HL-60 (cell line): ENCODE results near the gene DDI2.

Source experiments
- DNase-seq, 2 experiments: peaks; one replicate each; pipeline ENCODE4 v3.0.0-alpha.2; 2010 to 2020; ENCODE audit warnings: low read depth in 1 of 2, low spot score in 1 of 2
- H3K27ac ChIP-seq: fragments of 250-450 bp; sonication (Bioruptor Pico); replicated peaks from 2 replicates; pipeline ENCODE4 v1.5.1; 2020; ENCODE audit warnings: mild to moderate bottlenecking, moderate library complexity
- H3K27me3 ChIP-seq: fragments of 250-450 bp; sonication (Bioruptor Pico); 2 replicates; pipeline ENCODE4 v1.5.1; 2021; ENCODE audit warnings: mild to moderate bottlenecking, moderate library complexity; ENCODE audit not compliant: insufficient read depth, poor library complexity, severe bottlenecking
- H3K4me3 ChIP-seq: replicated peaks from 2 replicates; pipeline ENCODE4 v1.5.1; 2011; ENCODE audit warnings: mild to moderate bottlenecking, control low read depth, low read length; ENCODE audit not compliant: insufficient read depth
- CTCF ChIP-seq: IDR thresholded peaks from one replicate; pipeline ENCODE4 v1.5.1; 2011; ENCODE audit warnings: low read length, control low read depth, inconsistent platforms; ENCODE audit not compliant: insufficient read depth
- GABPA ChIP-seq: IDR thresholded peaks from 2 replicates; pipeline ENCODE4 v1.6.1; 2012; ENCODE audit warnings: low read depth
- POLR2AphosphoS5 ChIP-seq: IDR thresholded peaks from 2 replicates; pipeline ENCODE4 v1.6.1; 2012; ENCODE audit warnings: low read depth
- SPI1 ChIP-seq: IDR thresholded peaks from 2 replicates; pipeline ENCODE4 v1.6.1; 2012; ENCODE audit warnings: low read depth, mild to moderate bottlenecking, borderline replicate concordance
- TF ChIP-seq, protein P1 (sequence below): IDR thresholded peaks from 2 replicates; pipeline ENCODE4 v1.6.1; 2012; ENCODE audit warnings: low read depth; ENCODE audit not compliant: insufficient replicate concordance

DDI2 gene

DNA sequence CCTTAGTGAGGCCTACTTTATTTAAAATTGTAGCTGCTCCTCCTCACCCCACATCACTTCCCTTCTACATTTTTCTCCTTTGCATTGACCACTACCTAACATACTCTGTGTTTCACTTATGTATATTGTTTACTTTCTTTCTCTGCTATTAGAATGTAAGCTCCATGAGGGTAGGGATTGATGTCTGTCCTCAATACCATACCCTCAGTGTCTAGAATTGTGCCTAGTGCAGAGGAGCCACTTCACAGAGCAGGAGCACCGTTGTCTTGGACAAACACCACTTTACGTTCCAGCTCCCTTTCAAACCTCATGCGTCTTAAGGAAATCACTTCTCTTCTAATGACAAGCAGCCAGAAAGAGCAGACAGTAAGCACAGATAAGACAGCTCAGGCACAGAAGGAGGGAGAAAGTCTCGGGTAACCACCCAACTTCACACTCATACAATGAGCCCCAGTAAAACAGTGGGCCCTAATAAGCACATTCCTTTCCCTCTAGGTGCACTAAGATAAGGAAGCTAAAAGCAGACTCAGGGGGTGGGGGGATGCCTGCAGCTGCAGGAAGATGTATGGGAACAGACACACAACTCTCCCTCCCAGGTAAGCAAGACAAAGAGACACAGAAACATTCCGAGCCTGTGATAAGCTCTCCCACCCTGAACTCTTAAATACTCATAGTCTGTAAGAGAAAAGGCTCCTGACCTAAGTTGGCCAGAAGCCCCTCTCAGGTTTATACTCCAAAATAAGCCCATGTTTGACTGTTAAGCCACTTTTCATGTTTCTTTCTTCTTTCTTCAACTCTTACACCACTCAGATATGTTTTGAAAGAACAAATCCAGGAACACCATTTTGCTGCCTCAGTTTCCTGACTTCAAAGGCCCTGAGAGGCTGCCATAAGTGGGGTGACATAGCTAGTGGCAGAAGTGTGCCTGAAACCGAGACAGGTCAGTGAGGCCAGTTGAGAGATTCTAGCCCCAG is 59.7 kb downstream of the DDI2 start:
- no peak overlapping the region for H3K4me3 ChIP-seq
- TF ChIP-seq GABPA = no peak
- TF ChIP-seq POLR2AphosphoS5 = no peak
- TF ChIP-seq, protein P1, sequence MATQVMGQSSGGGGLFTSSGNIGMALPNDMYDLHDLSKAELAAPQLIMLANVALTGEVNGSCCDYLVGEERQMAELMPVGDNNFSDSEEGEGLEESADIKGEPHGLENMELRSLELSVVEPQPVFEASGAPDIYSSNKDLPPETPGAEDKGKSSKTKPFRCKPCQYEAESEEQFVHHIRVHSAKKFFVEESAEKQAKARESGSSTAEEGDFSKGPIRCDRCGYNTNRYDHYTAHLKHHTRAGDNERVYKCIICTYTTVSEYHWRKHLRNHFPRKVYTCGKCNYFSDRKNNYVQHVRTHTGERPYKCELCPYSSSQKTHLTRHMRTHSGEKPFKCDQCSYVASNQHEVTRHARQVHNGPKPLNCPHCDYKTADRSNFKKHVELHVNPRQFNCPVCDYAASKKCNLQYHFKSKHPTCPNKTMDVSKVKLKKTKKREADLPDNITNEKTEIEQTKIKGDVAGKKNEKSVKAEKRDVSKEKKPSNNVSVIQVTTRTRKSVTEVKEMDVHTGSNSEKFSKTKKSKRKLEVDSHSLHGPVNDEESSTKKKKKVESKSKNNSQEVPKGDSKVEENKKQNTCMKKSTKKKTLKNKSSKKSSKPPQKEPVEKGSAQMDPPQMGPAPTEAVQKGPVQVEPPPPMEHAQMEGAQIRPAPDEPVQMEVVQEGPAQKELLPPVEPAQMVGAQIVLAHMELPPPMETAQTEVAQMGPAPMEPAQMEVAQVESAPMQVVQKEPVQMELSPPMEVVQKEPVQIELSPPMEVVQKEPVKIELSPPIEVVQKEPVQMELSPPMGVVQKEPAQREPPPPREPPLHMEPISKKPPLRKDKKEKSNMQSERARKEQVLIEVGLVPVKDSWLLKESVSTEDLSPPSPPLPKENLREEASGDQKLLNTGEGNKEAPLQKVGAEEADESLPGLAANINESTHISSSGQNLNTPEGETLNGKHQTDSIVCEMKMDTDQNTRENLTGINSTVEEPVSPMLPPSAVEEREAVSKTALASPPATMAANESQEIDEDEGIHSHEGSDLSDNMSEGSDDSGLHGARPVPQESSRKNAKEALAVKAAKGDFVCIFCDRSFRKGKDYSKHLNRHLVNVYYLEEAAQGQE = no peak
- TF ChIP-seq SPI1 = no peak
- TF ChIP-seq CTCF = no peak
- DNase-seq = no peak
- no peak overlapping the region for H3K27ac ChIP-seq
- H3K27me3 ChIP-seq = no peaks in the 10 kb centered on the region

DNA sequence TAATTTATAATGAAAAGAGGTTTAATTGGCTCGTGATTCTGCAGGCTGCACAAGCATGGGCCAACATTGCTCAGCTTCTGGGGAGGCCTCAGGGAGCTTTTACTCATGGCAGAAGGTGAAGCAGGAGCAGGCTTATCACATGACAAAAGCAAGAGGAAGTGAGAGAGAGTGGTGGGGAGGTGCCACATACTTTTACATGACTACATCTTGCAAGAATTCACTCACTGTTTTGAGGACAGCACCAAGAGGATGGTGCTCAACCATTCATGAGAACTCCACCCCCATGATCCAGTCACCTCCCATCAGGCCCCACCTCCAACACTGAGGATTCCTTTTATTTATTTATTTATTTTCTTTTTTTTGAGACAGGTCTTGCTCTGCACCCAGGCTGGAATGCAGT is 61.3 kb downstream of the DDI2 start:
- Histone ChIP-seq H3K27ac (no peak overlapping the region), H3K4me3 (no peak overlapping the region), H3K27me3 (no peaks in the 10 kb centered on the region)
- DNase-seq = peak in 1 of 2 experiments; percentile 54
- TF ChIP-seq GABPA (no peak), POLR2AphosphoS5 (no peak), SPI1 (peak; percentile 72)

DNA sequence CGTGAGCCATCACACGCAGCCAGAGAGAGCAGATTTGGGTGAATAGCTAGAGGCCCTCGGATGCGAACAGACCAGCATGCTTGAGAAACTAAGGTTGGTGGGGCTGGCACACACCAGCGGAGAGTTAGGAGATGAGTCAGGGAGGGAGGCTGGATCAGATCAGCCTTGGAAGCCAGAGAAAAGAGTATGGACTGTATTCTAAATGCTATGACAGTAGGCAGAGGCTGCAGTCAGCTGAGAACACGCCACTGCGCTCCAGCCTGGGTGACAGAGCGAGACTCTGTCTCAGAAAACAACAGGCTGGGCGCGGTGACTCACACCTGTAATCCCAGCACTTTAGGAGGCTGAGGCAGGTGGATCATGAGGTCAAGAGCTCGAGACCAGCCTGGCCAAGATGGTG is 62.9 kb downstream of the DDI2 start:
- TF ChIP-seq POLR2AphosphoS5 (no peak), CTCF (no peak), GABPA (no peak), SPI1 (no peak)
- TF ChIP-seq, protein P1 = no peak

GRCh38 chr1:15680561-15681348 is 63.5 kb downstream of the DDI2 start:
- no peak overlapping the region for H3K27ac ChIP-seq
- DNase-seq = no peak
- no peak overlapping the region for H3K4me3 ChIP-seq
- no peaks in the 10 kb centered on the region for H3K27me3 ChIP-seq
- TF ChIP-seq CTCF = no peak
- TF ChIP-seq, protein P1 = no peak
- TF ChIP-seq POLR2AphosphoS5 = no peak
- TF ChIP-seq GABPA = no peak

More for the DNA sequence above, 62.9 kb downstream of the DDI2 start:
- DNase-seq = no peak
- H3K27ac ChIP-seq = no peak overlapping the region
- no peak overlapping the region for H3K4me3 ChIP-seq
- no peaks in the 10 kb centered on the region for H3K27me3 ChIP-seq
